Body of pancreas (tissue), 4 donors: Measurements from ENCODE around the gene NCCRP1. TPM values are rescaled to one million over a fixed set of nuclear protein-coding genes. Genes with fewer than 3 reads are reported as not detected.
"Not testable (repeated sequence)": the region's sequence is repeated elsewhere in the genome, so short reads cannot be mapped to it uniquely, and the experiment has no call there.

Source experiments
- ATAC-seq: fragments of 150-250 bp; one replicate; pipeline ENCODE4 v1.9.1; 2016
- DNase-seq, 4 donors: peaks; one replicate each; pipeline ENCODE4 v3.0.0-alpha.2; 2019
- H3K27ac ChIP-seq, 4 donors: fragments of 200-600 bp; sonication (generic); 1 replicate in 3 of 4; 2 replicates in 1 of 4; pipeline versions ENCODE4 v1.5.1 to v1.6.1; 2016 to 2019; ENCODE audit warnings: mild to moderate bottlenecking in 1 of 4, mixed read lengths in 1 of 4, moderate library complexity in 1 of 4
- H3K27me3 ChIP-seq, 2 donors: fragments of 200-600 bp; sonication (generic); one replicate each; pipeline ENCODE4 v1.6.0; 2016; ENCODE audit warnings: mild to moderate bottlenecking in 1 of 2
- H3K36me3 ChIP-seq, 2 donors: fragments of 200-600 bp; sonication (generic); replicated peaks in 1 of 2; 2 replicates each; pipeline ENCODE4 v1.5.1; 2016; ENCODE audit warnings: low read depth in 2 of 2; ENCODE audit not compliant: insufficient read depth in 1 of 2
- H3K4me1 ChIP-seq: fragments of 200-600 bp; sonication (generic); one replicate; pipeline ENCODE4 v1.6.0; 2016
- H3K4me3 ChIP-seq, 2 donors: fragments of 200-600 bp; sonication (generic); 1 replicate in 1 of 2; 2 replicates in 1 of 2; pipeline ENCODE4 v1.5.1; 2016 to 2019
- H3K9me3 ChIP-seq, 3 donors: fragments of 200-600 bp; sonication (generic); 1 replicate in 2 of 3; 2 replicates in 1 of 3; pipeline ENCODE4 v1.5.1; 2016
- CTCF ChIP-seq, 7 experiments: fragments of 450-650 bp in 4 of 7; fragments of 200-600 bp in 3 of 7; sonication (generic) in 3 of 7; IDR thresholded peaks; one replicate each; pipeline ENCODE4 v1.5.1; 2016 to 2019; ENCODE audit warnings: antibody characterized with exemption in 7 of 7
- POLR2A ChIP-seq, 3 donors: fragments of 450-650 bp; IDR thresholded peaks; one replicate each; pipeline ENCODE4 v1.6.1; 2016; ENCODE audit warnings: antibody characterized with exemption in 3 of 3, mild to moderate bottlenecking in 2 of 3
- WGBS, 2 donors: methylation state at CpG; one replicate each; pipeline ENCODE4 v1.1.5; 2017; 5-methylcytosine and 5-hydroxymethylcytosine counted together
- intact Hi-C: fragments of 100-400 bp; cut with DNase I; formaldehyde crosslinking; loops from one replicate; pipeline ENCODE4 v1.15.1; 2023
- total RNA-seq, 2 donors: library from RNA; depleted of rRNA; stranded (reverse); fragments of >200 nt; gene quantifications; one replicate each; pipeline ENCODE4 v1.1.0, GENCODE V29; 2016

Gene NCCRP1
- total RNA-seq, 2 donors from 2014 or later: 0.66 to 7.8 TPM

- WGBS, 2 donors: 89 to 92% methylated on average over 4 to 13 of the region's 13 CpGs
- Histone ChIP-seq H3K36me3 (no peaks in the 10 kb centered on the region), H3K27me3 (no peaks in the 10 kb centered on the region), H3K4me1 (peaks cover 27% of the 10 kb centered on the region), H3K4me3 (no peak overlapping the region), H3K27ac (no peak overlapping the region), H3K9me3 (no peaks in the 10 kb centered on the region)
- DNase-seq (no peak), ATAC-seq (no peak)
- intact Hi-C loops: no loop called here
- no peak for TF ChIP-seq CTCF (IDR thresholded peaks at IDR 0.05)
- TF ChIP-seq POLR2A (IDR thresholded peaks at IDR 0.05): no peak
Observed at GRCh38 chr19:39211731-39212374, 15.1 kb downstream of the NCCRP1 start.

GRCh38 chr19:39212375-39212742 is 15.6 kb downstream of the NCCRP1 start:
- Histone ChIP-seq H3K27ac (no peak overlapping the region), H3K4me3 (no peak overlapping the region), H3K9me3 (no peaks in the 10 kb centered on the region), H3K36me3 (no peaks in the 10 kb centered on the region), H3K27me3 (no peaks in the 10 kb centered on the region), H3K4me1 (peaks cover 22% of the 10 kb centered on the region)
- peak; percentile 20 to 61 (median 37) for DNase-seq
- TF ChIP-seq CTCF (IDR thresholded peaks at IDR 0.05) (peak in 5 of 7 experiments; percentile 12 to 42 (median 32)), POLR2A (IDR thresholded peaks at IDR 0.05) (no peak)
- intact Hi-C loops: no loop called here
- 56 to 59% methylated on average over 7 to 8 of the region's 8 CpGs for WGBS, 2 donors
- ATAC-seq: no peak

- H3K4me1 ChIP-seq, H3K36me3 ChIP-seq, H3K9me3 ChIP-seq, DNase-seq, H3K27me3 ChIP-seq, H3K27ac ChIP-seq, H3K4me3 ChIP-seq, intact Hi-C loops, ATAC-seq: not testable (repeated sequence)
- 87 to 97% methylated on average over 2 to 3 of the region's 3 CpGs for WGBS, 2 donors
Observed at GRCh38 chr19:39215323-39215722, 18.6 kb downstream of the NCCRP1 start.

- intact Hi-C loops: no loop called here
- DNase-seq (no peak), ATAC-seq (no peak)
- no peaks in the 10 kb centered on the region for H3K27me3 ChIP-seq
- H3K36me3 ChIP-seq: no peaks in the 10 kb centered on the region
- no peaks in the 10 kb centered on the region for H3K4me1 ChIP-seq
- H3K4me3 ChIP-seq: no peak overlapping the region
- 85 to 92% methylated on average over 5 of the region's 5 CpGs for WGBS, 2 donors
- H3K9me3 ChIP-seq: no peaks in the 10 kb centered on the region
- TF ChIP-seq CTCF (IDR thresholded peaks at IDR 0.05) (no peak), POLR2A (IDR thresholded peaks at IDR 0.05) (no peak)
- no peak overlapping the region for H3K27ac ChIP-seq
Observed at GRCh38 chr19:39217094-39217493, 20.3 kb downstream of the NCCRP1 start.

GRCh38 chr19:39218230-39219007 is 21.7 kb downstream of the NCCRP1 start:
- H3K4me1 ChIP-seq: no peaks in the 10 kb centered on the region
- H3K27ac ChIP-seq: no peak overlapping the region
- 82 to 91% methylated on average over 15 of the region's 15 CpGs for WGBS, 2 donors
- no peak for TF ChIP-seq CTCF (IDR thresholded peaks at IDR 0.05)
- TF ChIP-seq POLR2A (IDR thresholded peaks at IDR 0.05): no peak
- ATAC-seq (no peak), DNase-seq (no peak)
- intact Hi-C loops: no loop called here
- H3K9me3 ChIP-seq: no peaks in the 10 kb centered on the region
- H3K27me3 ChIP-seq: no peaks in the 10 kb centered on the region
- H3K4me3 ChIP-seq: no peak overlapping the region
- no peaks in the 10 kb centered on the region for H3K36me3 ChIP-seq

GRCh38 chr19:39219108-39219507 is 22.3 kb downstream of the NCCRP1 start:
- H3K27me3 ChIP-seq, intact Hi-C loops, H3K4me3 ChIP-seq, H3K36me3 ChIP-seq, DNase-seq, H3K4me1 ChIP-seq, ATAC-seq, H3K9me3 ChIP-seq, H3K27ac ChIP-seq: not testable (repeated sequence)
- WGBS, 2 donors: 71 to 77% methylated on average over 10 of the region's 10 CpGs
